Effector CD8-positive, alpha-beta T cell (primary cell): ENCODE results near the gene ICE2.

ENCODE experiments used
- DNase-seq: peaks from one replicate; lab custom pipeline; 2025; lab: John Stamatoyannopoulos, UW

ICE2 gene

DNA sequence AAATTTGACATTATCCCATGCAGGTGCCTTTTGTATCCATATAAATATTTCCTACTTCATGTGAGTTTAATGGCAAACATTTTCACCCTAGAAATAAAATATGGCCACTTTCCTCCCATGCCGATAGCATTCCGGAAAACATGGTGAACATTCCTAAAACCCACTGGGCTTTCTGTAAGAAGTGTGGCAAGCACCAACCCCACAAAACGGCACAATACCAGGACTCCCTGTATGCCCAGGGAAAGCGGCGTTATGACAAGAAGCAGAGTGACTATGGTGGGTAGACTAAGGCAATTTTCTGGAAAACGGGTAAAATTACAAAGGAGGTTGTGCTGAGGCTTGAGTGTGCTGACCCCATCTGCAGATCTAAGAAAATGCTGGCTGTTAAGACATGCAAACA is 88.7 kb downstream of the ICE2 start:
- DNase-seq = no peak

- no peak for DNase-seq
These were observed 89.5 kb downstream of the ICE2 start for GRCh38 chr15:60389261-60390077.

DNA sequence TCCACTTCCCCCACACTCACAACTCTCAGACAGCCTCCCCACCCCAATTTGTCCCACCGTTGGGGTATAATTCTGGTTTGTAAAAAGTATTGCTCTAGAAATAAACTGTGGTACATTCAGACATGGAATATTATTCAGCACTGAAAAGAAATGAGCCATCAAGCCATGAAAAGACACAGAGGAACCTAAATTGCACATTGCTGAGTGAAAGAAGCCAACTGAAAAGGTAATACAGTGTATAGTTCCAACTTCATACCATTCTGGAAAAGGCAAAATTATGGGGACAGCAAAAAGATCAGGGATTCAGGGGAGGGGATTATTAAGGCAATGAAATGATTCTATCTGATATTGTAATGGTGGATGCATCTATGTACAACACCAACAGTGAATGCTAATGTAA is 91.6 kb downstream of the ICE2 start:
- DNase-seq = no peak

DNA sequence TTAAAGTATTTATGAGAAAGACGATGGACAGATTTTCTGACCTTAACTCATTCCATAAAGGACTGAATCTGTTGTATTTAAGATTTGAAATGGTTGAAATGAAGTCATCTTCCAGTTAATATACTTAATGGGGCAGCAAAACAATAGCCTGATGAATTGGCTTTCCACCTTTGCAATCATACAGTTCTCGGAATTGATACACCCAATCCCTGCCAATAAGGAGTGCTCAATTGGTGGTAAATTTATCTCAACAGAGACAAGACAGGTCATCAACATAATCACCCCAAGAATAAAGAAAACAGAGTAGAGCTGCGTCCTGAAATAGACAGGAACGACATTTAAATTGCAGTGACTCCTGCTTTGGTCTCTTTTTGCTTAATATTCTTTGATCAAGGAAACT is 92.3 kb downstream of the ICE2 start:
- no peak for DNase-seq

DNA sequence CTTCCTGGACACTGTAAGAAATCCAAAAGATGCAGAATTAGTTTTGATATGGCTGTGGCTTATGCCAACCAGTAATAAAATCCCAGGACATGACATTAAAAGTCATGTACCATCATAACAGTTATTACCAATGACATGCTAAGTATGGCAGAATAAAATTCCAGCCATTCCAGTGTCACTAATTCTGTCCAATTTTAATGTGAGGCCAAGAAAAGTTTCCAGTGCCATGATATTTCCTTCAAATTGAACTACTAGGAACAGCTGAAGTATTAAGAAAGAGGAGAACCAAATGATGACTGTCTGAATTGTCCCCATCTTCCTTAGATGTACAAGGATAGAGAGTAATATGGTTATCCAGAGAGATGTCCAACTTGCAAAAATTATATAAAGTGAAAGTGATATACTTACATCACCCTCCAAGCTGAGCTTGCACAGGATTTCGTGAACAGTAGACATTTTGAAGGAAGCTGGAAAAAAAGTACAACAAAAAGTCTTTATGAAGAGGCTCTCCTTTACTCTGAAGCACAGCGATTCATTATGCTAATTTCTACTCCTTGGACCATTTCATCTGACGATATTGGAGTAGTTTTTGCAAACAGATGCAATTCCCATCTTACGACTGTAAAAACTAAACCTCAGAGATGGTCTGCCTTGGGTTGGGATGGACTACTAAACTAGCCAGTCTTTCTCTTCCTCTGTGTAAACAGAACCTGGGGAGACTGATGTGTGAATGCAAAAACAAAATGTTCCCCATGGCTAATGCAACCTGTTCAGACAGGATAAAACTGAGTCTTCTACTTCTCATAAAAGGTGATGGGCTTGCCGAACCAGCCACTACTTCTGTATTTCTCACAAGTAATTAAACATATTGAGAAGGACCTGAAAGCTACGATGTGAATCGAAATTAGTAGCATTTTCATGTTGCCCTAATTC is 93.1 kb downstream of the ICE2 start:
- no peak for DNase-seq

DNA sequence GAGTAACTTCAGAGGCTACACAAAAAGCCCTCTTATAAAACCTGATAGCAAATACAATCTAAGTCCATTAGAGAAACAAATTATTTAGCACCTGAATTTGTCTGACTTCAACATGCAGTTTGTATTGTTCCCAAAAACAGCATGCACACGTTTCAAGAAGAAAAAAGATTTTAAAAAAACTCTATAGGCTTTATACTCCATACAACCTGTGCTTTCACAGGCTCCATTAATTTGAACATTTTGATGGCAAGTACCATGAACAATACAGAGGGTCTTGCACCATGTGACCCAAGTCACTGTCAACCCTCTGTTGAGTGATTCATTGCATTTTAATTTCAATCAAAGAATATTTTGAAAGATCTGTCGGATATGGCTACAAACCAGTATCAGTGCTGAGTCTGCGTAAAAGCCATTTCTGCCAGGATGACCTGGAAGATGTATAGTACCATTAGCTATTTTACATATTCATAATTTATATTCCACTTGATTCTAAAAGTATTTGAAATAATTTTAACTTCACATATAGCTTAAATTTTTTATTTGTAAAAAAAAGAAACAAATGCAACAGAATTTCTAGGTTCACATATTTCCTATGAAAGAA is 94.3 kb downstream of the ICE2 start:
- DNase-seq = no peak

DNA sequence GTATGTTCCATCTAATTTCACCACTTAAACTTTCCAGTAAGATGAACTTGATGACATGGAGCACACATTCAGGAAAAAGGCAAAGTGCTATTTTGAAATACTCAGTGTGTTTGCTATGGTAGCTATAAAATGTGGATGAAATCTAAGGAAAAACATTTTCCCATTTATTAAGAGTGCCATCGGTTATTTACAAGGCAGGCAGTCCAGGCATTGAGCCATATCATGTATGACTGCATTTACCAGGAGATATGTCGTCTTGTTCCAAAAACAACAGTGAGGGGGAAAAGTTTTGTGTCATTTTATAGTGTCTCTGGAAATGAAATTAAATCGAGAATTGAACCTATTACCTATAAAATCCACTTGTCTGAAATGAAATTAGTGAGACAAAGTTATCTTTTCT is 94.9 kb downstream of the ICE2 start:
- no peak for DNase-seq

GRCh38 chr15:60382773-60383674 is 95.9 kb downstream of the ICE2 start:
- no peak for DNase-seq

DNA sequence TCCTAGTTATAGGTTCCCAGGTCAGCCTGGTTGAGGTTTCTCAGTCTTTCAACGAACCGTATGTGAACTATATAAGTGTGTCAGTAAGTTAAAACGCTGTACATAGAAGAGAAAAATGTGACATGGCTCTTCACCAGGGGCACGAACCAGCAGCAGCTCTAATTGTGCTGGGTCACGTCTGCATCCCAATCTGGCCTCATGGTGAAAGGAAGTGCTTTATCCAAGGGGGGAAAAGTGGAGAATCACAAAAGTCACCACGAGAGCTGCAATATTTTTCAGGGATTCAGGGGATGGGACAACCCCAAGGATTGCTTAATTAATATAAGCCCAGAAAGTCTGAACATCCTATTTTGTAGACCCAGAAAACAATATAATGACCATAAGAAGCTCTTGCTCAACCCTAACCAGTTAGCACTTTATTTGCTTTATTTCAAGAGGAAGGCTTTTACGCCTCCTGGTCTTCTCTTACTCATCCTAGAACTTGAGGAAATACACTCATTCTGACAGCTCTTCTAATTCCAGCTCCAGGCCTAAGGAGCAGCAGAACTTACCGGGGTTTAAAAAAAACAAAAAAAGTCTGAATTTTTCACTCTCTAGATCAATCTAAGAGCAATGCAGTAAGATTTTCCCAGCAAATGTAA is 97.7 kb downstream of the ICE2 start:
- no peak for DNase-seq

GRCh38 chr15:60379525-60380274 is 99.2 kb downstream of the ICE2 start:
- DNase-seq = no peak

- DNase-seq = no peak
These were observed 99.8 kb downstream of the ICE2 start for GRCh38 chr15:60379185-60379524.

DNA sequence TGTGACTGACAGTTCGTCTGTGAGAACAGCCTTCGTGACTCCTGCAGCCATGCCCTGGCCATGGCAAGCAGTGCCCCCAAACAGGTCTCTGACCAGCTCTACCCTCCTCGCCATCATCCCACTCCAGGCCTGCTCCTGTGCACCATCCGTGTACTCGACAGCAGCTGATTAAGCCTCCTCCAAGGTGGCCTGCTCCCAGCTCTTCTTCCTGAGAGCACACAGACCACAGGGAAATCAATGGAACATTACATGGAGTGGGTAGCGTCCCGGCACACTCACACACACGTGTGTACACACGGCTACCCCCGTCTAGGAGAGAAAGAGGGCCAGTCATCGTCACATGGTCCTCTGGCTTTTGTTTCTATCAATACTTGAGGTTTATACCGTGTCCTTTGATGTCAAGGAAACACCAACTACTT is 102.3 kb downstream of the ICE2 start:
- no peak for DNase-seq

DNA sequence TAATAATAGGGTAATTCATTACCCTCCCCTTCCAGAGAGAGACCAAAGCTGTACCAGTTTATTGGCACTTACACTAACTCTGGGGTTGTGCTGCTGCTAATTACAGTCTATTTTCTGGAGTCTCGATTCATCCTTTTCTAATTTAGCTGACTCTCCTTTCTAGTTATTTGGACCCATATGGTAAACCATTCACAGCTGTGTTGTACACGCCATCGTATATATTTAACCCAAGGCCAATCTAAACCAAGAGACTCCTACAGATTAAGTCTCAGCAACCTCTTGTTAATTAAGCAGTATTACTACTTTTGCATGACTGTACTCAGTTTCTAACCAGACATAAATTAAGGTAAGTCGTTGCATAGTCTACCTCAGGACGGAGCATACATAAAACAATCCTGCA is 103.6 kb downstream of the ICE2 start:
- no peak for DNase-seq

DNA sequence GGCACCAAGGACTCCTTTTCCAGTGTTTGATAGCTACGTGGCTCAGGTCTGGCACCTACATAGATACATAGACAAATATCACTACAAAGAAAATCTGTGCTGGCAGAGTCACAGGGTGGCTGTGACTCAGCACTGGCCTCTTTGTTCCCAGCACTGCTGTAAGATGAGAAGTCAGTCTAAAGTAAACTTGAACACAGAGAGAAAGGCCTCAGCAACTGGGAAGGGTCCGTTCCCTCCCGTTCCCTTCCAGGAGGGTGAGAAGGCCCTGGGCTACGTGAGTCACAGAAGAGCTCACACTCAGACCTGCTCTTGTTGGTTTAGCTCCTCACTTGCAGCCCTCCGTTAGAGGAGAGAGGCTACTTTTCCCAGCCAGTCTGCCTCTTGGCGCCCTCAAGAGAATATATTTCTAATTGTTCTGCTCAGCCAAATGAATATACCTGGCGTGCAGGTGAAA is 104.3 kb downstream of the ICE2 start:
- DNase-seq = no peak

- DNase-seq = no peak
These were observed 104.7 kb downstream of the ICE2 start for GRCh38 chr15:60374209-60374608.

- DNase-seq = no peak
These were observed 105.2 kb downstream of the ICE2 start for GRCh38 chr15:60373745-60374144.

- no peak for DNase-seq
These were observed 105.6 kb downstream of the ICE2 start for GRCh38 chr15:60373327-60373726.

DNA sequence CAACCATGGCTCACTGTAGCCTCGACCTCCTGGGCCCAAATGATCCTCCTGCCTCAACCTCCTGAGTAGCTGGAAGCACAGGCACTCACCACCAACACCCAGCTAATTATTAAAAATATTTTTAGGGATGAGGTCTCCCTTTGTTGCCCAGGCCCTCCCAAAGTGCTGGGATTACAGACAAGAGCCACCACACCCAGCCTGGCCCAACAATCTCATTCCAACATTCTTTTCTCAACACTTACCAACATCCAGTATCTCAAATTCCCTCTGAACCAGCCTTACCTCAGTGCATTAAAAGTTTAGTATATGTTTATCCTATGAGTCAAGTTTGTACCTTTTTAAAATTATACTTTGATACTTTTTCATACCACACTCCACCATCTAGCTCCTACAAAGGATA is 106.2 kb downstream of the ICE2 start:
- no peak for DNase-seq

GRCh38 chr15:60372227-60372626 is 106.7 kb downstream of the ICE2 start:
- no peak for DNase-seq
